SW 1271 (cell line): Measurements from ENCODE around the gene FMNL2.

Experiments
- DNase-seq, 2 experiments: peaks; one replicate each; lab custom pipeline; 2025; lab: John Stamatoyannopoulos, UW

Gene FMNL2

DNA sequence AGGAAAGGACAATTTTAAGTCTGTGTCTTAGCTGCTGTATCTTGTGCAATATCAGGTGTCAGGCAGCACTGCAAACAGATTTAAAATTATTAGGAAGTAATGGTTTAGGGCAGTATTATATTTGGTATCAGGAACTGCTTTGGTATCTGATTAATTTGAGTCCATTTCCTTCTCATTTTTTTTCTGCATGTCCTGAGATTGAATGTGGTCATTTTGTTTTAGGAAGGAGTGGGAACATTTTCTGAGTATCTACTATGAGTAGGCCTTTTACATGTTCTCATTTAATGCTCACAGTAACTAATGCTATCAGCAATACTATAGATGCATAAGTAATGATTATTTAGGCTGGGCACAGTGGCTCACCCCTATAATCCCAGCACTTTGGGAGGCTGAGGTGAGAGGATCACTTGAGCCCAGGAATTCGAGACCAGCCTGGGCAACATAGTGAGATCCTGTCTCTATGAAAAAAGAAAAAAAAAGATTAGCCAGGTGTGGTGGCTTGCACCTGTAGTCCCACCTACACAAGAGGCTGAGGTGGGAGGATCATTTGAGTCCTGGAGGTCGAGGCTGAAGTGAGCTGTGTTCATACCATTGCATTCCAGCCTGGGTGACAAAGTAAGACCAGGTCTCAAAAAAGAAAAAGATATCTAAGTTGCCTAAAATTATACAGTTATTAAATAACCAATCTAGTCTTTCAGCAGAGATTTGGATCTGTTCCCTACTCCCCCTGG lies 4.7 kb downstream of the FMNL2 start:
- DNase-seq = no peak

DNA sequence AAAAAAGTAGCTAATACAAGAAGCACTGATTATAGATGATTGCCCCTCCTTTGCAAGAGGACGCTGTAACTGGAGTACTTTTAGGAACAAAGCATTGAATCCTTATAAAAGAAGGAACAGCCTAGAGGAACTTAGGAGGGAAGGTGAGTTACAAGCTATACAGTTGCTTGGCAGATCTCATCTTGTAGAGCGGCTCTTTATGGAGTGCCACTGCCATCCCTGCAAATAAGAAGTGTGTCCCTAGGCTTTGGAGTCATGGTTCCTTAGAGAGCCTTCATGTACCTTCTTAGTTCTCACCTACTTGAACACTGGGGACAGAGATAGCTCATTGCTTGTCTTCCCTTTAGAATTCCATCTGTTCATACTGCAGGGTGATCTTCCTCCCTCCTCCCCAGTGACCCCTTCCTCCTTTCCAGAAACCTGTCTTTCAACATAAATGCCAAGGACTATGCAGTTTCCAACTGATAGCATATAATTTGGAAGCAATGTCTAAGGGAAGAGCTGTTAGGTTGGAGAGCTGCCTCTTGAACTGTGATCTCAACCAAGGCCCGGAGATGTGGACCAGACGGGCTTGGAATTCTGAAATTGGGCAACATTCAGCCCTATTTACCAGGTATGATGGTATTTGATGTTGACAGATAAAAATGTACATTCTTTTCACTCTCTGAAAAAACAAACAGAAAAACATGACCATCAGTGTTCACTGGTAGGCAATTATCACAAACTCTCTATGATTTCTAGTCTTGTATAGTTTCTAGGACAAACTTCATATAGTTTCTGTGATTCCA lies 7.5 kb downstream of the FMNL2 start:
- DNase-seq = no peak

DNA sequence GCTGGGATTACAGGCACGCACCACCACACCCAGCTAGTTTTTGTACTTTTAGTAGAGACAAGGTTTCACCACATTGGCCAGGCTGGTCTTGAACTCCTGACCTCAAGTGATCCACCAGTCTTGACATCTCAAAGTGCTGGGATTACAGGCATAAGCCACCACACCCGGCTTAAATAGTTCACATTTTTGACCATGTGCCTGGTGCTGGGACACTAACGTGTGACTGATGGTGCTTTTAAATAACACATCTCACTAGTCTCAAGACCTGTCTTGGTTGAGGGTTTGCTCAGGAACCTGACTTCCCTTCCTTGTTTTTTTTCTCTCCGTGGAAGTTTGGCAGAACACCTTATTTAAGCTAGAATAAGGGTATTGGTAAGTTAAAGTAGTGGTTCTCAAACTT lies 8.5 kb downstream of the FMNL2 start:
- DNase-seq = no peak

DNA sequence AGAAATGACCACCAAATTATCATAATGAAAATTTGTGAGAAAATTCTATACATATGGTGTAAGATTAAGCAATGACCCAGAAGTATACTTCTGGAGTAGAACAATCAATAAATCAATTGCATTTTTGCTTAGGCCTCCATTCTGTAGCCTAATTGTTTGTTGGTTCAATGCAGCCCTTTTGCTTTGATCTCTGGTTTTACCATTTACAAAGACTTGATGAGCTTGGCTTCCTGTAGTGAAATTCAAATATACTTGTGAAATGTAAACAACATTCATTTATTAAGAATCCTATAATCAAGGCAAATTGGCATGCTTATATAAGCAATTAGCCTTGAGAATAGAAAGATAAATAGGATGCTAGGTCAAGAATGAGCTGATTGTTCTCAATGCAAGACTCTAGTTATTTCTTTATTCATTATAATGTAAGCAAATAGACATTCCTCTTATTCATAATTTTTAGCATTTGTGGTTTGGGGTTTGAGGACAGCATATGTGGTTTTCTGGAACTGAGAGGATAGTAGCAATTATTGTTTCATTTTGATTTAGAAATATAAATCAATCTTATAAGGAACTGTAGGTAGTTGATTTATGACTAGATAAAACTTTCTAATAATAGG lies 9.7 kb downstream of the FMNL2 start:
- DNase-seq = no peak

DNA sequence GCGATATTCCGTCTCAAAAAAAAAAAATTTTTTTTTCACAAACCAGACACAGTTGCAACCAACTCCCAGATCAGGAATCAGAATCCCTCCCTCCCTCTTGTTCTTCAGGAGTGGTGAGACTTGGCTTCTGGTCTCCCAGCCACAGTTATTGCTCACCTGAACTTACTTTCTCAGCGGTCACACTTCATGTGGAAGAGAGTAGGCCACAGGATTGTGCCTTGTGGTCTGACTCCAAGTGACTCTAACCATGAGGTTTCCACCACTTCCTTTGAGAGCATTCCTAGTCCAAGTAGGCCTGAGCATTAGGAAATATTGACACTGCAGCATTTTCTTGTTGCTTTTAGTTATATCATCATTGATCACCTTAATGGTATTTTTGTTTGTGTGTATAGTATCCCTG lies 12.1 kb downstream of the FMNL2 start:
- DNase-seq = peak in 1 of 2 experiments; percentile 33

DNA sequence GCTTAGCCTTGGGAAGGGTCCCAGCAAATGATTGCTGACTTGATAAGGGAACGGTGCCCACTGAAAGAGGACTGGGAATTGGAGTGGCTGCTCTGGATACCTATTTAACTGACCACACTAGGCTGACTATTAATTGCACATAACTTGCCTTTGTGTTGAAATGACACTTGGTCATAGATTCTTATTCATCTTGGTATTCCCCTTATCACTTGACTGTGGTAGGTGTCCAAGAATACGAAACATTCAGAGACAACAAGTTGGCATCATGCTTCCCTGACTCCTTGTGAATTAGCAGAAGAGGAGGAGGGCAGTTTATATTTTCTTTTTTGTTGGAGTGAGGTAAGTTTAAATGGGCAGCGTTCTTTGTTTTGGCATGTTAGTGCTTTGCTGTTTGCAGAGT lies 13.4 kb downstream of the FMNL2 start:
- DNase-seq = no peak

DNA sequence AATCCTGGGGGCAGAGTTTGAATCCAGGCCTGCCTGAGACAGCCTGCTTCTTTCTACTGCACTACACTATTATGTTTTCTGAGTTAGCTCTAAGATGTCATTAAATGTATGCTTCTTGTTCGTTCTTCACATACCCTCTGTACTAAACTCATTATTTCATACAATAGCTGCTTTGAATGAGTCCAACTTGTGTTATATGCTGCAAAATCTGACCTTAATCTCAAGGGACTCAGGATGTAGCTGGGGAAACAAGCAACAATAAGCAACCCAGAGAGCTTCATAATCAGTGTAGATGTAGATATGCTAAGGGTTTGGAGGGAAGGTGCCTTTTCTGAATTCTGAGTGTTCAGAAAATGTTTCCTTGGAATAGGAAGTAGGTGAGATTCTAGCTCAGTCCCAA lies 14.4 kb downstream of the FMNL2 start:
- DNase-seq = no peak

DNA sequence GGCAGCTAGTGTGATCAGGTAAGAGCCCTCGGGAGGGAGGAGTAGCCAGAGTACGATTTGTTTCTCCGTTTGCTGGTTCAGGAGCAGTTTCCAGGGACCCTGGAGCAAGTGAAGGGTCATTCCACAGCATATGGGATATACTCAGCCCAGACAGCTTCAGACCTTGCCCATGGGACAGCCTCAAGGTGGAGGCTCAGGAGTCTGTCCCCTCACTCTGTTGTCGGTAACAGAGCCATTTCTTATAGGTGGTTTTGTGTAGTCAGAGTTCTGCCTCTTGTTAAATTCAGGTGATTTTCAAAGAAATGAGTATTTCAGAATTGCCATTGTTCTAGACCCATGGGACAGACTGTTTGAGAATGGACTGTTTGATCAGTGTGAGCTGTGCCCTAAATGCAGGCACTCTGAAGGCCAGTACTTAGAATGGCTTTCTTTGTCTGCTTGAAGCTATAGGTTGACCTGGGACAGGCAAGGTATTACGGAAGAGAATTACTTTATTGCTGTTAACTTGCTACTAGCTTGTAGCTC lies 15.2 kb downstream of the FMNL2 start:
- DNase-seq = no peak

DNA sequence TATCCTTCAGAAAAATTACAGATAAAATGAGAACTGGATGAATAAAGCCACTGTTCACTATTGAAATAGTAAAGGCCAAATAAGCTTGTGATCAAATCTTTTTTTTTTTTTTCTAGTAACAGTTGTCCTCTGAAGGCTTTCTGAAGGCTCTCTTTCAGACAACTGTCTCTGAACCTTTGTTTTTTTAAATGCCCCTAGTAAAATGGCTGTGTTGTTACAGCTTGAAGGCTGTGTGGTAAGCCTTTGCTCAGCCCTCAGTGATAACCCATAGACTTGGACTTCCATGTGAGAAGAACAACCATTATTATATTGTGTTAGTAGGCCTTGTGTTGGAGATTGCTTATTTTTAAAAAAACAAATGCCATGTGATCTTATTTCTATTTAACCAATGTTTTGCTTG lies 17.6 kb downstream of the FMNL2 start:
- no peak for DNase-seq

DNA sequence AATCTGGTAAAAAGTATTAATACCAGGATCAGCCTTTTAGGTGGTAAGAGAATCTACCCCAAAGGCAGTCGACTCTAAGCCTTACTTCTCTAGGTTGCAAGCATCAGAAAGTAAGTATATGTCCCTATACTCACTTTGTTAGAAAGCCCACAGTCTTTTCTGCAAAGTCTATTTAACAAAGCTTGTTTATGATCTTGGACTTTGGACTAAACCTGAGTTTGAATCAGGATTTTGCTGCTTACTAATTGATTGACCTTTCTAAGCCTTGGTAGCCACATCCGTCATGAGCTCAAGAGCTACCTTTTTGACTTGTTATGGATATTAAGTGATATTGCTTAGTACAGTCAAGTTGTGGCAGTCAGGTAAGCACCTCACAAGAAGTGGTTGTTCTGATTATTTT lies 18.4 kb downstream of the FMNL2 start:
- no peak for DNase-seq

DNA sequence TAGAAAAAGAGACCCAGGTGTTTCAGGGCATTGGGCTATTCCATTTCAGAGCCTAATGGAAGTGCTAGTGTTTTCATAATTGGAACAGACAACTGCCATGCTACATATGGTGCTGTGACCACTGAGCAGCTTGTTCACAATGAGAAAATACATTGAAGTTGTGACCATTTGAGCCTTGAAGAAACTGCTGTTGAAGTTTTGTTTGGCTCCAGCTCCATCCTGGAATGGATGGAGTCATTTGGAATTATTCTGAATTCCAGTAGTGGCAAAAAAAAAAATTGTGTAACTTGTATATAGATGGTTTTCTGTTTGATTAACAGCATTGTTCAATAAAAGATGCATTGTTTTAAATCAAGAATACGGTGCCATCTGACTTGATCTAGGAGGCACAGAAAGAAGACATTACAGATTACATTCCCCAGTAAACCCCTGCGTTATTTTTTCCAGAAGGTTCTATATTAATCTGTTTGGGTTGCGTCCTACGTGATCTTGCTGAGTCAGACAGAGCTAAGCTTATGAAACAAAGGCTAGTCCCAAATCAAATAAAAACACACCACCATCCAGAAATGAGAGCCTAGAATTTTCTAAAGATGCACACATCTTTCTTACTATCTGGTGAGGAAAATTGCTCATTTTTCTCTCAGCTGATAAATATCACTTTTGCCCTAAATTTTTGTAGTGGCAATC lies 19.2 kb downstream of the FMNL2 start:
- no peak for DNase-seq

DNA sequence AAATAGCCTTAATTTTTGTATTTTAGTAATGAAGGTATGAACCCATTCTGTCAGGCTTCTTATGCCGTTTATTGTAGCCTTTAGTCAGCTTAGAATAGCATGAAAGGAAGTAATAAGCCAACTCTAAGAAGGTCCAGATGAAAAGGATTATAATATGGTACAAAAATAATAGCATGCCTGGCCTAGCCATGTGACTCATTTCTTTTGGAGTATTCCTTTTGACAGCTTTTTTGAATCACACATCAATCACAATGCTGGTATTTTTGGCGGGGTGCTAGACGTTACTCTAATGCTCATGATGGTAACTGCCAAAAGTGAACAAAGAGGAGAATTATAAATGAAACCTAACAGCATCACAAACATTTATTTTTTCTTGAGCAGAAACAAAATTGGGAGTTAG lies 19.9 kb downstream of the FMNL2 start:
- no peak for DNase-seq

DNA sequence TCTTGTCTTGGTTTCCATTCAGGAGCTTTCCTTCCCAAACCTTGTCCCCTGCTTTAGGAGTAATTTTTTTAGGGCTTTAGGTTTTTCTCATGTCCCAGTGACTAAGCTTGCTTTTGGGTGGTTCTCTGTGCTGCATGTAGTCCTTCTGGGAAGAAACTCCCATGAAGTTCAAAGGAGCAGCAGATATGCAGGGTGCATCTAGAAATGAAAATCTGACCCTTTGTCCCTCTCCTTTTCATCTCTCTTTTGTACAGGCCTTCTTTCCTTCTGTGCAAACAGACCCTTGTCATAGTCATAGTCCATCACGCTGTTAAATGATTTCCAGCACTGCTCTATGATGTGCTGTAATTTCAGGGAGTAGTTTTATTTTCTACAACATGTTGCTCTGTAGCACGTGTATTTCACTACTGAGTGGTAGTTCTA lies 20.4 kb downstream of the FMNL2 start:
- DNase-seq = no peak

DNA sequence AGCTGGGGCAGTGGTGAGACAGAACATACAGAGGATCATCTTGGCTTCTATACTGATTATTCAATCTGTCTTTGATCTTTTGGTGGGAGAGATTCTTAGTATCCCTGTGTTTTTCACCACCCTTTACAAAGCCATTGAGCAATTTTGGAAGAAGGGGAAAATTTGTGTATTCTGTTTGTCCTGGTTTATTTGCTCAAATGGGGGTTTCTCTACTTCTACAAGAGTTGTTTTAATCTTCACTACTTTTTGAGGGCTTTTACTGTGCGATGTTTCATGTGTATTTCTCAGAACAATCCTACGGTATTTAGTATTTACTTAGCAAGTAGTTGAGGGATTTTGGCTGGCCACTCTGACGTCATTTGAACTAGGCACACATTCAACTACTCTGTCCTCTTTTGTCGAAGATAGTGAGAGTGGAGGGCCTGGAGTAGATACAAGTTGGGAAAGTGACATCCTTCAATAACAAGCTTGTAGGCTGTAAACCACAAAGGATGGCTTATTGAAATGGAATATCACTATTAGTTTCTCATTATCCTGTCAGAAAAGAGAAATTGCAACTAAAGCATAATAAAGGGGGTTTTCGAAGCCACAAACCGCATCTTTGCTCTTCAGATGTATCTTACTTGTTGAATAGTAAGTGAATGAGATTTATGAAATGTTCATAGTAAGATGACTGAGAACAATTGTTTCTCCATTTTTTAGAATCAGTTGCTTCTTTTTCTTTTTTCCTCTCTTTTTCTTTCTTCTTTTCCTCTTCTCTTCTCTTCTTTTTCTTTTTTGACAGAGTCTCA lies 24.8 kb downstream of the FMNL2 start:
- no peak for DNase-seq

DNA sequence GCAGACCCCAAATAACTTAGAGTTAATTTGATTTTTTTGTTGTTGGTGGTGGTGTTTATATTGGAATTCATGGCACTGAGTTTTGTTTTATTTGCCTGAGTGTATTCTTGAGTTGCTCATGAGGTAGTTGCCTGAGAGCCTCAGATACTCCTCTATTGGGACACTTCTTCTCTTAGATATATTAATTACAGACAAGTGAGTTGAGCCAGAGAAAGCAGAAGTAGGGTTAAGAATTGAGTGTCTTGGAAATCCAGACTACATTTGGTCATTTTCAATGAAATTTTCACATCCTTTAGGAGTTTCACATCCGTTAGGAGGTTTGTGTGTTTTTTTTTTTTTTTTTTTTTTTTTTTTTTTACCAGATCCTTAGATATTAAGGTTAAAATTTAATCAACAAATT lies 29.0 kb downstream of the FMNL2 start:
- DNase-seq = no peak

DNA sequence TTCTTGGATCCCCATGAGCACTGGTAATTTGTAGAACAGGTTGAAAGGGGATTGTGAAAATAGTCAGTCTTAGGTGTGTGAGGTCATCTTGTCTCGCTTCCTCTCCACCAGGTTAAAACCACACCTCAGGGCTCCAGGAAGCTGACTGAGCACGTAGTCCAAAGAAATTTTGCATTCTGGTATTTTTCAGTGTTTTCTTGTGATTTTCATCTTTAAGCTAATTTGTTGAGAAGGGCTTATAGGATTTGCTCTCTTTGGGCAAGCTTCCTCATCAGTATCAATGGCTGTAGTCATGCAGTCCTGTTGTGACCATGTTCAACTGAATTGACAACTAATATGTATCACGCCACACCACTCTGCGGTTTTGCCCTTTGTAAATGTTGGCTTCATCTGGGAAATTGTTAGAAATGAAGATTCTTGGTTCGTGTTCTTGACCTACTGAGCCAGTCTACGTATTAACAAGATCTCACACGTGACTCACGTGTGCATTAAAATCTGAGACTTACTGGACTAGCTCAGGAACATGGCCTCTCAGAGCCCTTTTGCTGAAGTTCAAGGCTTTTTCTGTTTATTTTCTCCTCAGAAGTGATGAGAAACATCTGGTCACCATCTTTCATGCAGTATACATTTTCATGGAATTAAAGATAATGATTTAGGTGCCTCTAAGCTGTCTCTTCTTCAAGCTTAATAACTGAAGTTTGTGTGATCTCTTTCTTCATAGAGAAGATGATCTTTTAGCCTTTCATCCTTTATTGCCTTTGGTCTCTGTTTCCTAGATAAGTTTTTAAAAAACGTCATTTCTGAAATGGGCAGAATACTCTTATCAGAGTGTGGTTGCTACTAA lies 32.8 kb downstream of the FMNL2 start:
- no peak for DNase-seq

DNA sequence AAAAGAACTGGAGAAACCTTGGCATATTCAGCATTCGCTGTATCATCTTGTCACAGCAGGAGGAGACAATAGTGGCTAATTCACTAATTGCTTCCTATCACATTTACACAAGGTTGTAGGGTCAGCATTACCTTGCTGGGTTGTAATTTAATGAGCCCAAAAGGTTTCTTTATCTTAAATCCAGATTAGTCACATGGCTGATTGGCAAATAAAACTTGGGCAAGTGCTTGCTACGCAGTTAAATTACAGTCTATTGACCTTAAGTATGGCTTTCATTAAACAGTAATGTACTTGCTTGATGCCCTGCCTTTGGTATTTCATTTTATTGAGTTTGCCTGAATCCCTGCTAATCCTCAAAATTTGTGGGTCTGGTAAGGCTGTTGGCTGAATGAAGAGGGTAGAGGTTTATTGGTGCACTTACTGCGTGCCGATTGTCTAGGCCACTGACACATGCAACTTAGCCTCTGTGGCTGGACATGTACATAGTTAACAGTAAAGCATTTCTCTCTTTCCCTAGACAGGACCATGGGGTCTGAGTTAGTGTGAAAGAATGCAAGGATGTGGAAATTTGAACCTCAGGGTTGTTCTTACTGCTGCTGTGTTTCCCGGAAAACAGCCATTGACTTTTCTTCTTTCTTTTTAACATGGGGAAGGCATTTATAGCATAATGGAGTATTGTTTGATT lies 34.3 kb downstream of the FMNL2 start:
- DNase-seq = peak in 1 of 2 experiments; percentile 44

DNA sequence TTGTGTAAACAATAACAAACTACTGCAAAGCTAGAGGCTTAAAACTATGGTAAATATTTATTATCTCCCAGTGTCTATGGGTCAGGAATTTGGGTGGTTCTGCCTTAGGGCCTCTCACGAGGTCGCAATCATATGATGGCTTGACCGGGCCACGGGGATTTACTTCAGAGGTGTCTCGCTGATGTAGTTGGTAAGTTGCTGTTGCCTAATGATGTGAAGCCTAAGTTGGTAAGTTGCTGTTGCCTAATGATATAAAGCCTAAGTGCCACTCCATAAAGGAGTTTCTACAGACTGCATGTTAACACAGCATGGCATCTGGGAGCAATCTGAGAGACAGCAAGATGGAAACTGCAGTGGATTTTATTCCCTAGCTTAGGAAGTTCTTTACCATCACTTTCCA lies 35.8 kb downstream of the FMNL2 start:
- DNase-seq = no peak

DNA sequence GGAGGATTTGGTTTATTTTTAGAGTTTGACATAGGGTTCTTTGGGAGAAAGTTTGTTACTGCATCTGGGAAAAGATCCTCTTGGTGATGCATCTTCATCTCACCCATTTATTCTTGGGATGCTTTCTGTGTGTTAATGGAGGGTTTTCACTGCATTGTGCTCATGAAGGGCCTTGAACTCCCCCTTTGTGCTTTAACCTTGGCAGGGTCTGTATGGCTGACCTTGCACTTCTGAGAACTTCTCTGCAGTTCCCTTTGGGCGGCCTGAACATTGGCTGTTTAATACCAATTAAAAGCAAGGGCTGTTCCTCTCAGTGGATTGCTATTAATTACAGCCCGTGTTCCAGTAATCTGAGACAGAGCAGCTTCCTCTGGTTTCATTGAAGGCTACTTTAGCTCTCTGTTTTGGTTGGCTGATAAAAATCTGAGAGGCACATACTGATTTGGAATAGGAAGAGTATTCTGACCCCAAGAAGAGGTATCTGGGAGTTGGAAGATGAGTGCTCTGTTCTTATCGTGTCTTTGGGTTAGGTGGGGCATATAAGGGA lies 37.5 kb downstream of the FMNL2 start:
- no peak for DNase-seq

DNA sequence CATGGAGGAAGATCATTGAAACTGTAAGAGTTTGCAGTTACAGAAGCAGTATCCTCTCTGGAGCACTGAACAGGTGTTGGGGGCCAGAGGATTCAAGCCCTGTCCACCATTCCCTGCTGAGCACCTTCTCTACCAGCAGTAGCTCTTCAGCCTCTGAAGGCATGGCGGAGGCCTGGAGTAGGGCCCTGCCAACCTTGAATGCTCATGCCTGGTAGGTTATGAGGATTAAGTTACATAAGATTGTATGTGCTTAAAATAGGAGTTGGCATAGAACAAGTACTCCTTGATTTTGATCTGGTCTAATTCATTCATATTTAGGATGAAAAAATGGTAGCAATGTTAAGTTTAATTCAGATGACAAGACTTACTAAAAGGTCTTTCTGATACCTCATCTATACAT lies 40.2 kb downstream of the FMNL2 start:
- no peak for DNase-seq
